HFF-Myc (cell line): ENCODE measurements around the gene GPR32.
"Not testable (repeated sequence)": the region's sequence is repeated elsewhere in the genome, so short reads cannot be mapped to it uniquely, and the experiment has no call there.

ENCODE experiments used
- DNase-seq: peaks from one replicate; pipeline ENCODE4 v3.0.0-alpha.2; 2011; ENCODE audit warnings: low read depth; ENCODE audit errors: extremely low read depth
- H3K4me3 ChIP-seq: replicated peaks from 2 replicates; pipeline ENCODE4 v1.5.1; 2011; ENCODE audit warnings: low read depth, mild to moderate bottlenecking, control low read depth, low read length
- CTCF ChIP-seq: IDR thresholded peaks from 2 replicates; pipeline ENCODE4 v1.5.1; 2012; ENCODE audit warnings: mild to moderate bottlenecking, low read depth, low read length, control low read depth; ENCODE audit errors: missing control alignments

Gene GPR32

GRCh38 chr19:50778906-50779430 lies 8.7 kb downstream of the GPR32 start:
- DNase-seq = no peak
- no peak for TF ChIP-seq CTCF
- H3K4me3 ChIP-seq = no peak overlapping the region

- no peak overlapping the region for H3K4me3 ChIP-seq
- no peak for DNase-seq
- no peak for TF ChIP-seq CTCF
These were observed 9.5 kb downstream of the GPR32 start for GRCh38 chr19:50779504-50780457.

- no peak overlapping the region for H3K4me3 ChIP-seq
- no peak for DNase-seq
- TF ChIP-seq CTCF = no peak
These were observed 10.6 kb downstream of the GPR32 start for GRCh38 chr19:50780753-50781435.

GRCh38 chr19:50783848-50784152 lies 13.5 kb downstream of the GPR32 start:
- DNase-seq, H3K4me3 ChIP-seq: not testable (repeated sequence)

- no peak for TF ChIP-seq CTCF
- no peak for DNase-seq
- H3K4me3 ChIP-seq = no peak overlapping the region
These were observed 14.4 kb downstream of the GPR32 start for GRCh38 chr19:50784710-50785109.

GRCh38 chr19:50785329-50785728 lies 15.1 kb downstream of the GPR32 start:
- no peak for DNase-seq
- H3K4me3 ChIP-seq = no peak overlapping the region
- TF ChIP-seq CTCF = no peak

- no peak for TF ChIP-seq CTCF
- no peak within 1 kb of the TSS for H3K4me3 ChIP-seq
- DNase-seq = no peak
These were observed 20.1 kb downstream of the GPR32 start, which contains the start of gene ACP4 for GRCh38 chr19:50790396-50790795. ACP4 (plus strand) TSS chr19:50790415; CDS start chr19:50790415, 0 bp downstream.
